ENCODE results near the gene CLASP1. TPM values are rescaled to one million over a fixed set of nuclear protein-coding genes. Genes with fewer than 3 reads are reported as not detected.
"Not testable (repeated sequence)": the region's sequence is repeated elsewhere in the genome, so short reads cannot be mapped to it uniquely, and the experiment has no call there.

The CLASP1 gene
- total RNA-seq, 1 donor from 2014 or later, result 95.1 TPM

DNA sequence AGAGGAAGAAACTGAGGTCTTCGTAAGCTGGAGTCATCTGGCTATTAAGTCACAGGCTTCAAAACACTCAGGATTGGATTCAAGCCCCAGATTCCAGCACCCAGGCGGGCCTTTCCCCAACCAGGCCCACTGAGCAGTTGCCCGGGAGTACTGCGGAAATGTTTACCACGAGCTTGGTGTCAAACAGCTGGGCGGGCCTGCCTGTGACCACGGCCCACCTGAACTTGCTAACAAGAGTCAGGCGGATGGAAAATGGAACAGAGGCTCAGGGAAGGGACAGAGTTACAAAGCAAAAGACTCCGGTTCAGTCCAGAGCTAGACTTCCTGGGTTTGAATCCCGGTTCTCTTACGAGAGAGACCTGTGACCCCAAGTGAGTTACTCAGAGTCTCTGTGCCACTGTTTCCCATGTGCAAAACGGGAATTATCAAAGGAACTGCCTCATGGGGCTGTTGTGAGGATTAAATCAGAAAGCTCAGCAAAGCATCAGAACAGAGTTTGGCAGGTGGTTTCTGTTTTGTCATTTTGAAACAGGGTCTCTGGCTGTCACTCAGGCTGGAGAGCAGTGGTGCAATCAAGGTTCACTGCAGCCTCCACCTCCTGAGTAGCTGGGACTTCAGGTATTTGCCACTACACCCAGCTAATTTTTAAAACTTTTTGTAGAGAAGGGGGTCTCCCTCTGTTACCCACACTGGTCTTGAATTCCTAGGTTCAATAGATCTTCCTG is 315.3 kb downstream of the CLASP1 start:
- DNase-seq (ENCODE audit: low spot score), result no peak
- H3K27ac Mint-ChIP-seq (ENCODE audit: unreplicated experiment), result no peak overlapping the region

DNA sequence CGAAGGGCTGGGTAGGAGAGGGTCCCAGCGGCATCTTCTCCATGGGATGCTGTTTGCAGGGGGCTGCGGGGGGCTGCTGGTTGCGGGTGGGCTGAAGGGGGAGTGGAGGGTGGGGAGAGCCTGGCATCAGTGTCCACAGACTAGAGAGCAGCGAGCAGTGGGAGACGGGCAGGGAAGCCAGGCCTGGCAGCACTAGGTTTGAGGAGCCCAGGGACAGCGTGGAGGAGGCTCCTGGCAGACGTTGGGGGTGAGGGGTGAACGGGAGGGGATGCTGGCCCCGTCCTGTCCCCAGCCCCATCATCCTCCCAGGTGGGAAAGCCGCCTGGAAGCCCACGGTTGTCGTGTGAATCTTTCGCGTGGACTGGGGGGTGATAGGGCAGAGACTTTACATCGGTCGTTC is 316.0 kb downstream of the CLASP1 start:
- peaks cover 9% of the 10 kb centered on the region for H3K27me3 Mint-ChIP-seq (ENCODE audit: unreplicated experiment)
- TF ChIP-seq, protein P1, sequence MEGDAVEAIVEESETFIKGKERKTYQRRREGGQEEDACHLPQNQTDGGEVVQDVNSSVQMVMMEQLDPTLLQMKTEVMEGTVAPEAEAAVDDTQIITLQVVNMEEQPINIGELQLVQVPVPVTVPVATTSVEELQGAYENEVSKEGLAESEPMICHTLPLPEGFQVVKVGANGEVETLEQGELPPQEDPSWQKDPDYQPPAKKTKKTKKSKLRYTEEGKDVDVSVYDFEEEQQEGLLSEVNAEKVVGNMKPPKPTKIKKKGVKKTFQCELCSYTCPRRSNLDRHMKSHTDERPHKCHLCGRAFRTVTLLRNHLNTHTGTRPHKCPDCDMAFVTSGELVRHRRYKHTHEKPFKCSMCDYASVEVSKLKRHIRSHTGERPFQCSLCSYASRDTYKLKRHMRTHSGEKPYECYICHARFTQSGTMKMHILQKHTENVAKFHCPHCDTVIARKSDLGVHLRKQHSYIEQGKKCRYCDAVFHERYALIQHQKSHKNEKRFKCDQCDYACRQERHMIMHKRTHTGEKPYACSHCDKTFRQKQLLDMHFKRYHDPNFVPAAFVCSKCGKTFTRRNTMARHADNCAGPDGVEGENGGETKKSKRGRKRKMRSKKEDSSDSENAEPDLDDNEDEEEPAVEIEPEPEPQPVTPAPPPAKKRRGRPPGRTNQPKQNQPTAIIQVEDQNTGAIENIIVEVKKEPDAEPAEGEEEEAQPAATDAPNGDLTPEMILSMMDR (IDR thresholded peaks at IDR 0.05; ENCODE audit: unreplicated experiment), result no peak
- no peak for DNase-seq (ENCODE audit: low spot score)
- no peaks in the 10 kb centered on the region for H3K4me1 Mint-ChIP-seq (ENCODE audit: unreplicated experiment)
- no peaks in the 10 kb centered on the region for H3K9me3 Mint-ChIP-seq (ENCODE audit: unreplicated experiment)
- H3K4me3 Mint-ChIP-seq (ENCODE audit: unreplicated experiment), result no peak overlapping the region
- H3K36me3 Mint-ChIP-seq (ENCODE audit: low read depth, unreplicated experiment), result no peaks in the 10 kb centered on the region
- H3K27ac Mint-ChIP-seq (ENCODE audit: unreplicated experiment), result no peak overlapping the region

More for the DNA sequence above, 315.3 kb downstream of the CLASP1 start:
- H3K36me3 Mint-ChIP-seq (ENCODE audit: low read depth, unreplicated experiment), result peaks cover 6% of the 10 kb centered on the region
- TF ChIP-seq, protein P1 (IDR thresholded peaks at IDR 0.05; ENCODE audit: unreplicated experiment), result no peak
- H3K4me3 Mint-ChIP-seq (ENCODE audit: unreplicated experiment), result no peak overlapping the region
- no peaks in the 10 kb centered on the region for H3K9me3 Mint-ChIP-seq (ENCODE audit: unreplicated experiment)
- no peaks in the 10 kb centered on the region for H3K4me1 Mint-ChIP-seq (ENCODE audit: unreplicated experiment)
- peaks cover 12% of the 10 kb centered on the region for H3K27me3 Mint-ChIP-seq (ENCODE audit: unreplicated experiment)

DNA sequence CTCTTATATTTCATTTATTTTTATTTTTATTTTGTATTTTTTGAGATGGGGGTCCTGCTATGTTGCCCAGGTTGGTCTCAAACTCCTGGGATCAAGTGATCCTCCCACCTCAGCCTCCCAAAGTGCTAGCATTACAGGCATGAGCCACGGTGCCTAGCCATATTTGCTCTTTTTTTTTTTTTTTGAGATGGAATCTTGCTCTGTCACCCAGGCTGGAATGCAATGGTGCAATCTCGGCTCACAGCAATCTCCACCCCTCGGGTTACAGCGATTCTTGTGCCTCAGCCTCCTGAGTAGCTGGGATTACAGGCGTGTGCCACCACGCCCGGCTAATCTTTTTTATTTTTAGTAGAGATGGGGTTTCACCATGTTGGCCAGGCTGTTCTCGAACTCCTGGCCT is 317.9 kb downstream of the CLASP1 start:
- not testable (repeated sequence) for DNase-seq (ENCODE audit: low spot score); H3K27me3 Mint-ChIP-seq (ENCODE audit: unreplicated experiment); H3K4me1 Mint-ChIP-seq (ENCODE audit: unreplicated experiment); H3K27ac Mint-ChIP-seq (ENCODE audit: unreplicated experiment); H3K9me3 Mint-ChIP-seq (ENCODE audit: unreplicated experiment); H3K36me3 Mint-ChIP-seq (ENCODE audit: low read depth, unreplicated experiment); H3K4me3 Mint-ChIP-seq (ENCODE audit: unreplicated experiment)

DNA sequence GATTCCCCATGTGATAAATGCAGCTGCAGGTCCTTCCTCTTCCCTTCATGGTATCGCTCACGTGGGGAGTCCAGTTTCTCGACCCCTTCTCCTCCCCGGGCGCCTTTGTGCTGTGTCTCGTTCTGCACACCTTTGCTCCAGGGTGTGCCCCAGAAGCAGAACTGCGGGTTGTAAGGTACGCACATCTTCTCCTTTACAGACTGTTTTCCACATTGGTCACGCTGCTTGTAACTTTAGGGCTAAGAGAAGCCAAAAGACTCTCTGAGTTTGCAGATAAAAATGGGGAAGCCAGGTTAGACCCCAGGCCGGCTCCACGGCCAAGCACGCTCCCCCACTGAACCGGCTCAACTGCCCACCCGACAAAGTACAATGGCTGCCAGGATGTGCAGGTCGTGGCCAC is 318.3 kb downstream of the CLASP1 start:
- Mint-ChIP-seq H3K27me3 (ENCODE audit: unreplicated experiment) (peaks cover 5% of the 10 kb centered on the region), H3K4me3 (ENCODE audit: unreplicated experiment) (no peak overlapping the region), H3K36me3 (ENCODE audit: low read depth, unreplicated experiment) (no peaks in the 10 kb centered on the region), H3K4me1 (ENCODE audit: unreplicated experiment) (no peaks in the 10 kb centered on the region), H3K27ac (ENCODE audit: unreplicated experiment) (no peak overlapping the region), H3K9me3 (ENCODE audit: unreplicated experiment) (no peaks in the 10 kb centered on the region)
- TF ChIP-seq, protein P1 (IDR thresholded peaks at IDR 0.05; ENCODE audit: unreplicated experiment), result no peak
- no peak for DNase-seq (ENCODE audit: low spot score)

DNA sequence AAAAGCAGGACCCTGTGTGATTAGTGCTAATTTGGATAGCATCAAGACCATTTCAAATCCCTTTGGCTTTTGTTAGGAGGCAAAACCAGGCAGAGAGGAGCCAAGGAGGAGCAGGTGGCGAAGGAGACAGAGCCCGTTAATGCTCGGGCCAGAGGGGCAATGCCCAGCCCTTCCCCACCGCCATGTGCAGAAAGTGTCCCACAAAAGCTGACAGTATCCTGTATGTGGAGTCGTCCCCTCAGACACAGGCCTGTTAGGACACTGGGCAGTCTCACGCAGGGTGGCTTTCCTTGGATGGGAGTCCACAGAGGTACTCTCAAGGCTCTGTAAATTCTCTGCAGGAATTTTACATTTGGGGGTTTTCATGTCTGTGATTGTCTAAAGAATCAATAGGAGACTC is 319.5 kb downstream of the CLASP1 start:
- no peak overlapping the region for H3K27ac Mint-ChIP-seq (ENCODE audit: unreplicated experiment)
- no peak for DNase-seq (ENCODE audit: low spot score)
- H3K36me3 Mint-ChIP-seq (ENCODE audit: low read depth, unreplicated experiment), result no peaks in the 10 kb centered on the region
- H3K4me3 Mint-ChIP-seq (ENCODE audit: unreplicated experiment), result no peak overlapping the region
- no peaks in the 10 kb centered on the region for H3K9me3 Mint-ChIP-seq (ENCODE audit: unreplicated experiment)
- H3K4me1 Mint-ChIP-seq (ENCODE audit: unreplicated experiment), result no peaks in the 10 kb centered on the region
- H3K27me3 Mint-ChIP-seq (ENCODE audit: unreplicated experiment), result peaks cover 4% of the 10 kb centered on the region
- TF ChIP-seq, protein P1 (IDR thresholded peaks at IDR 0.05; ENCODE audit: unreplicated experiment), result no peak
